NCI-H2081 treated with DMSO at 0.1 percent for 48 hours (cell line): ENCODE data around the gene ZNF576.
"Not testable (repeated sequence)": the region's sequence is repeated elsewhere in the genome, so short reads cannot be mapped to it uniquely, and the experiment has no call there.

Source experiments
- DNase-seq: peaks from one replicate; lab custom pipeline; 2025; lab: John Stamatoyannopoulos, UW

ZNF576 gene

DNA sequence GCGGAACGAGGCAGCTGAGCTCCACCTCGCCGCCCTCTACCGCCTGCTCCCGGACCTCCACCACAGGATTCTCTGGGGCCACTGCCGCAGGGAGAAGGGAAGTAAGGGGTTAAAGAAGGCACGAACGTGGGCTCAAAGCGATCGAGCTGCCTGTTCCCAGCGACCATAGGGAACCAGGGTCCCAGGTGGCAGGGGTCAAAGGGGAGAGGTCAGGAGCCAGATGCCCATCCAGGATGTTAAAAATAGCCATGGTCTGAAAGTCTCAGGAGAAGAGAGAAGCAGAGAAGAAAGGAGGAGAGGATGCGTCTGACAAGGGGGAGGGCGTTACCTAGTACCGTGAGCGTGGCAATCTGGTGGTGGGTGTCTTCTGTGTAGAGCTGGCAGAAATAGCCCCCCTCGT, 30.4 kb downstream of the ZNF576 start:
- DNase-seq = no peak

- DNase-seq = no peak
Measured at GRCh38 chr19:43628646-43629326, 32.4 kb downstream of the ZNF576 start.

DNA sequence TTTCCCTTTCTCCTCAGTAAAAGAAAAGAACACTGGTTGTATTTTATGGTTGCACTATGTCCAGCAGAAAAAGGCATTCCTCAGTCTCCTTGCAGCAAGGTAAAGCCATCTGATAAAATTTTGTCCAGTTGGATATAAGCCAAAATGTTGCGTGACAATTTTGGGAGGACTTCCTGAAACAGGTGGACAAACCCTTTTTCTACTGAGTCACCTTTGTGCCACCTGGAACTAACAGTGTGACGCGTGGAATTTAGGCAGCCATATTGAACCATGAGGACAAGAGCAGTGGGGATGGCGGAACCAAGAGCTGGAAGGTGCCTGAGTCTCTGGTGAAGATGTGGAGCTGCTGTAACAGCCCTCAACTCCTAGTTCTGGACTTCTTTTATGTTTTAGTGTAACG, 35.1 kb downstream of the ZNF576 start:
- DNase-seq = no peak

DNA sequence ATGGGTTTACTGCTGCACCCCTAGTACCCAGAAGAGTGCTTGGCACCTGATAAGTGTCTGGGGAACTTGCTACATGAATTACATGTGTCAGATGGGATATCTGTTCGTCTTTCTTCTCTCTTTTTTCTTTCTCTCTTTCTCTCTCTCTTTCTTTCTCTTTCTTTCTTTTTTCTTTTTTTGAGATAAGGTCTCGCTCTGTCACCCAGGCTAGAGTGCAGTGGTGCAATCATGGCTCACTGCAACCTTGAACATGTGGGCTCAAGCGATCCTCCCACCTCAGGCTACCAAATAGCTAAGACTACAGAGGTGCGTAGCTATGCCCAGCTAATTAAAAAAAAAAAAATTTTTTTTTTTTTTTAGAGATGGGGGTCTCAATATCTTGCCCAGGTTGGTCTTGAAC, 37.1 kb downstream of the ZNF576 start:
- DNase-seq = no peak

DNA sequence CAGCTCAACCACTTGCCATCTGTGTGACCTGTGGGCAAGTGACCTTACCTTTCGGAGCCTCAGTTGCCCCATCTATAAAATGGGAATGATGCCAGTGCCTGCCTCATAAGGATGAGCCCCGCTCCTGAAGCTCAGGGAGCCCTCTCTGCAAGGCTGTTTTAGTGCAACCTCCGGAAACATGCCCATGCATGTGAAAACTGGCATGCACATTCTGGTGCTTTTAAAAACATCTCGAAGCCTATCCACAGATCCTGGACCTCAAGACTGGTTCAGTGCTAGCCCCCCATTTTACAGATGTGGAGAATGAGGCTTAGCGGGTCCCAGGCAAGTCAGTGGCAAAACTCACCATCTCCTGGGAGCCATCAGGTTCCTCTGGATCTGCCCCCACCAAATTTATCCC, 37.7 kb downstream of the ZNF576 start:
- no peak for DNase-seq

DNA sequence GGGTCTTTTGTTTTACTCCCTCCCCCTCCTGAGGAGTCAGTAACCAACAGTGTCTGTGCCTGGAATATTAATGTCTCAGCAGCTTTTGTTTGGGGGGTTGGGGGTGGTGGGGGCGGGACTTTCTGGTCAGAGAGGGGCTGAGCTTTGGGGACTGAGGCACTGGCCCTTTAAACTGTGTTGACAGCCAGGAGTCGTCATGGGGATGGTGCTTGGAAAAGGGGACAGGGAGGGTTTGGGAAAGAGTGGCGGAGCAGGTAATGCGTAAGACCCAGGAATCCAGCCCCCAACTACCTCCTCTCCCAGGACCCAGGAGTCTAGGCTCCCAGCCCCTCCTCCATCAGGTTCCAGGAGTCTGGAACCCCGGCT, 38.1 kb downstream of the ZNF576 start:
- DNase-seq = no peak

- no peak for DNase-seq
Measured at GRCh38 chr19:43634872-43635560, 38.6 kb downstream of the ZNF576 start.

GRCh38 chr19:43635561-43635940, 39.2 kb downstream of the ZNF576 start:
- not testable (repeated sequence) for DNase-seq

DNA sequence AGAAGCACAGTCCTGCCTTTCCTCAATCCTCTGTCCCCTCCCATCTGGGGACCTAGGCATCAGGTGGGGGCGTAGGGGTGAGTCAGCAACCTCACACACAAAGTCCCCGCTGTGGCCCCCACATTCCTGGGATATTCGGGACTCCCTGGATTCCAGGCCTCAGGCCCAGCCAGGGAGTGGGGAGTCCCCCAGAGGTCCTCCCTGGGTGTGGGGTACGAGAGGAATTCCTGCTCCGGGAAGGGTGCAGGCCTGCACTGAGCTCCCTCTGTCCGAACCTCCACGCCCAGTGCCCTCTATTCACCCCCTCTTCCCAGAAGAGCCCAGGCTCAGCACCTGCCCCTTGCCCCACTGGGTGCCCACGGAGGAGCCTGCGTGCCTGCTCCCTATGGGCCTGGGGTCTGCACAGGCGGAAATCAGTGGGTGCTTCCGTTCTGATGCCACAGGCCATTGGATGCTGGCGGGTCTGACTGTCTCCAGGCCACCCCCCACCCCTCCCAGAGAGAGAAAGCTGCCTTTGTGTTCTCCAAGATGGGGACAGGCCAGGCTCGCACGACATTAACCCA, 39.8 kb downstream of the ZNF576 start:
- no peak for DNase-seq

- no peak for DNase-seq
Measured at GRCh38 chr19:43638214-43638994, 42.0 kb downstream of the ZNF576 start.

GRCh38 chr19:43638995-43639518, 42.7 kb downstream of the ZNF576 start:
- no peak for DNase-seq

GRCh38 chr19:43639519-43640423, 43.4 kb downstream of the ZNF576 start, which contains the start of gene CADM4:
TSS of gene CADM4 (minus strand) at chr19:43639850. CDS start at chr19:43639790, 60 bp downstream.
- DNase-seq = no peak

GRCh38 chr19:43640424-43640757, 44.0 kb downstream of the ZNF576 start:
- no peak for DNase-seq

- DNase-seq = no peak
Measured at GRCh38 chr19:43641333-43641732, 44.9 kb downstream of the ZNF576 start.

DNA sequence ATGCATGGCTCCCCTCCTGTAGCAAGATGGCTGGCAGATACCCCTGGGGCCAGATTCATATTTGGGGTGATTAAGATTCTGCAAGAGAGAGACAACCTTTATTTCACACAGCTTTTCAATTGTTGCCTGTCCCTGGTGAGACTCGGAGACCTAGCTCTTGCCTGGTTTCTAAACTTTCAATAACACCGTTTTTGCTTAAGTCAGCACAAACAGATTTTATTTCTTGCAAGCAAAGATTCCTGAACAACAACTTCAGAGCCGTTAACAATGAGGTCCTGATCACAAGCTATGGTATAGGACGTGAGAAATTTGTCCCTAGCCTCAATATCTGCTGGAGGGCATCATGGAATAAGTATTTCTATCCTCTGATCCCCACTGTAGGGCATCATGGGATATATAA, 46.1 kb downstream of the ZNF576 start:
- DNase-seq = no peak

DNA sequence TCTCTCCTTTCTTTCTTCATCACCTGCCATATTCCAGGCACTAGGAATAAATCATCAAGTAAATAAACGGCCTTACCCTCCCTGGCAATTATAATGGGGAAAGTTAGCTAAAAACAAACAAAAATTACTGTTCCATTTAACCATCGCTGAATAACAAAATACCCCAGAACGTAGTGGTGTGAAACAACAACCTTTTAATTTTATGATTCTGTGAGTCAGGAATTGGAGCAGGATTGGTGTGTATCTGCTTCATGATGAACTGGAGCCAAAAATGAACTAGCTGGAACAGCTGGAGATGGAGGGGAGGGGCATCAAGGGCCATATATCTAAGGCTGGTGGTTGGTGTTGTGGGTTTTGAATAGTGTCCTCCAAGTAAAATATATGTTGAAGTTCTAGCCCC, 46.9 kb downstream of the ZNF576 start:
- DNase-seq = peak; percentile 26

DNA sequence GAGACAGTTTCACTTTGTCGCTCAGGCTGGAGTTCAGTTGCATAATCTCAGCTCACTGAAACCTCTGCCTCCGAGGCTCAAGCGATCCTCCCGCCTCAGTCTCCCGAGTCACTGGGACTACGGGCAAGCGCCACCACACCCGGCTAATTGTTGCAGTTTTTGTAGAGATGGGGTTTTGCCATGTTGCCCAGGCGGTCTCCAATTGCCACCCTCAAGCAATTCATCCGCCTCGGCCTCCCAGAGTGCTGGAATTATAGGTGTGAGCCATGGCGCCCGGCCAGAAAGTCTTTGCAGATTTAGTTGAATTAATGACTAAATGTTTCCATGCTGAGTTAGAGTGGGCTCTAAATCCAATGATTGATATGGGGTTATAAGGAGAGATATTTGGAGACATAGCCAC, 47.8 kb downstream of the ZNF576 start:
- no peak for DNase-seq

DNA sequence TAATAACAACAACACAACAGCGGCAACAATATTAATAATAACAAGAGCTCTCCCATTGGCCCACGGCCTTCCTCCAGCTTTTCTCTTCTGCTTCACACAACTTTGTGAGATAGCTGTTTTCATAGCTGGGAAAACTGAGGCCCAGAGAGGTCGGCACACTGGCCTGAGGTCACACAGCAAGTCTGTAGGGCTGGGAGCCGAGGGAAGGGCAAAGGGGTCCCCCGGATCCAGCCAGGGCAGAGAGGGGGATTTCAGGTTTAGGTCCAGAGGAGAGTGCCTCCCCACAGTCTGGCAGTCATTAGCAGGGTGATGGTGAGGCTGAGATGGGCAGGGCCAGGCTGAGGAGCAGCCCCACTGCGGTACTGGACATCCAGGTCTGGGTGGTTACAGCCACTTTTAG, 52.2 kb downstream of the ZNF576 start:
- no peak for DNase-seq

GRCh38 chr19:43649514-43649913, 53.1 kb downstream of the ZNF576 start:
- DNase-seq = no peak

DNA sequence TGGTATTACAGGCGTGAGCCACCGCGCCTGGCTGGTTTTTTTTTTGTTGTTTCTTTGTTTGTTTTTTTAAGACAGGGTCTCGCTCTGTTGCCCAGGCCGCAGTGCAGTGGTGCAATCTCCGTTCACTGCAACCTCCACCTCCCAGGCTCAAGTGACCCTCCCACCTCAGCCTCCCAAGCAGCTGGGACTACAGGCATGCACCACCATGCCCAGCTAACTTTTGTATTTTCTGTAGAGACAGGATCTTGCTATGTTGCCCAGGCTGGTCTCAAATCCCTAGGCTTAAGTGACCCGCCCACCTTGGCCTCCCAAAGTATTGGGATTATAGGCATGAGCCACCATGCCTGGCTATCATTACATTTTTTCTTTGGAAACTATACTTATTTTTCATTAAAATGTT, 53.9 kb downstream of the ZNF576 start:
- DNase-seq = not testable (repeated sequence)
